ENCODE results near the gene SLC15A4.

DNA sequence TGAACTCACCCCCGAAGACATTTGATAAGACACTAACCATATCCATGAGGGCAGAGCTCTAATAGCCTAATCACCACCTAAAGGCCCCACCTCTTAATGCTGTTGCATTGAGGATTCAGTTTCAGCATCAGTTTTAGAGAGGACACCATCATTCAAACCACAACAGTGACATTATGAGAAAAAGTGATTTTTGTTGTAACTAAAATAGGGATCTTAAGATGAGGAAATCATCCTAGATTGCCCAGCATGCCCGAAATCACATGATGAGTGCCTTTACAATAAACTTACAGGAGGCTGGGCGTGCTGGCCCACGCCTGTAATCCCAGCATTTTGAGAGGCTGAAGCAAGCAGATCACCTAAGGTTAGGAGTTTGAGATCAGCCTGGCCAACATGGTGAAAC lies 19.8 kb upstream of the SLC15A4 start:
- TF ChIP-seq, protein P1, sequence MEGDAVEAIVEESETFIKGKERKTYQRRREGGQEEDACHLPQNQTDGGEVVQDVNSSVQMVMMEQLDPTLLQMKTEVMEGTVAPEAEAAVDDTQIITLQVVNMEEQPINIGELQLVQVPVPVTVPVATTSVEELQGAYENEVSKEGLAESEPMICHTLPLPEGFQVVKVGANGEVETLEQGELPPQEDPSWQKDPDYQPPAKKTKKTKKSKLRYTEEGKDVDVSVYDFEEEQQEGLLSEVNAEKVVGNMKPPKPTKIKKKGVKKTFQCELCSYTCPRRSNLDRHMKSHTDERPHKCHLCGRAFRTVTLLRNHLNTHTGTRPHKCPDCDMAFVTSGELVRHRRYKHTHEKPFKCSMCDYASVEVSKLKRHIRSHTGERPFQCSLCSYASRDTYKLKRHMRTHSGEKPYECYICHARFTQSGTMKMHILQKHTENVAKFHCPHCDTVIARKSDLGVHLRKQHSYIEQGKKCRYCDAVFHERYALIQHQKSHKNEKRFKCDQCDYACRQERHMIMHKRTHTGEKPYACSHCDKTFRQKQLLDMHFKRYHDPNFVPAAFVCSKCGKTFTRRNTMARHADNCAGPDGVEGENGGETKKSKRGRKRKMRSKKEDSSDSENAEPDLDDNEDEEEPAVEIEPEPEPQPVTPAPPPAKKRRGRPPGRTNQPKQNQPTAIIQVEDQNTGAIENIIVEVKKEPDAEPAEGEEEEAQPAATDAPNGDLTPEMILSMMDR (IDR thresholded peaks at IDR 0.05): no peak
- TF ChIP-seq POLR2A (IDR thresholded peaks at IDR 0.05; ENCODE audit: low read depth) (no peak), POLR2AphosphoS5 (IDR thresholded peaks at IDR 0.05) (no peak)
